K562 (cell line): ENCODE data around the gene KAZN. TPM values are rescaled to one million over a fixed set of nuclear protein-coding genes. Genes with fewer than 3 reads are reported as not detected.

Experiments used
- ATAC-seq: fragments of 200-7000 bp; cut with Tn5 transposase; 3 replicates; pipeline ENCODE4 v1.9.1; 2020; ENCODE audit warnings: moderate library complexity
- BruUV-seq: library from RNA; stranded (reverse); fragments of 400-500 nt; replicated peaks from 2 replicates; lab custom pipeline; 2021; lab: Mats Ljungman, UMichigan
- CTCF ChIA-PET: fragments of 300-600 bp; formaldehyde crosslinking; extraction: SDS; loops from one replicate; lab custom pipeline; 2021; ENCODE audit warnings: low intra/inter-chr PET ratio; lab: Yijun Ruan, JAX
- POLR2A ChIA-PET: fragments of 300-600, 350-650 bp; sonication (Branson Sonifier 250); formaldehyde crosslinking; extraction: SDS; loops from one replicate; lab custom pipeline; 2021; ENCODE audit warnings: antibody characterized with exemption, inconsistent platforms; lab: Yijun Ruan, JAX
- DNase-seq, 4 experiments: peaks; one replicate each; pipeline versions ENCODE4 v3.0.0 to v3.0.0-alpha.2; 2011 to 2018; ENCODE audit warnings: low spot score in 3 of 4, mixed read lengths in 3 of 4; ENCODE audit errors: extremely low read depth in 1 of 4
- FAIRE-seq: peaks from 2 replicates; lab custom pipeline; 2011; peaks lifted over from hg19 to GRCh38; lab: Jason Lieb, UNC
- H2AFZ ChIP-seq: 2 replicates; pipeline ENCODE4 v1.6.0; 2011; ENCODE audit warnings: low read depth, low read length, control low read depth, inconsistent platforms
- H3K27ac ChIP-seq: fragments of 200-600 bp; 3 replicates; pipeline ENCODE4 v1.8.0; 2011; ENCODE audit warnings: low read depth, mild to moderate bottlenecking, control low read depth, inconsistent platforms, low read length, moderate library complexity, mixed read lengths; ENCODE audit errors: extremely low read depth
- H3K27me3 ChIP-seq, 2 experiments: fragments of 300-600 bp in 1 of 2; 2 replicates in 1 of 2; 3 replicates in 1 of 2; pipeline versions ENCODE4 v1.6.0 to v1.8.0; 2011; ENCODE audit warnings: inconsistent platforms in 2 of 2, low read length in 2 of 2, mild to moderate bottlenecking in 1 of 2, mixed read lengths in 1 of 2, moderate library complexity in 1 of 2; ENCODE audit not compliant: control insufficient read depth in 2 of 2, insufficient read depth in 2 of 2
- H3K36me3 ChIP-seq: fragments of 300-600 bp; 3 replicates; pipeline ENCODE4 v1.8.0; 2011; ENCODE audit warnings: mild to moderate bottlenecking, low read length, inconsistent platforms; ENCODE audit not compliant: control insufficient read depth, insufficient read depth
- H3K4me1 ChIP-seq, 2 experiments: fragments of 200-600 bp in 1 of 2; replicated peaks in 1 of 2; 2 replicates in 1 of 2; 3 replicates in 1 of 2; pipeline versions ENCODE4 v1.5.1 to v1.8.0; 2011; ENCODE audit warnings: inconsistent platforms in 2 of 2, low read length in 2 of 2, mild to moderate bottlenecking in 1 of 2, mixed read lengths in 1 of 2, moderate library complexity in 1 of 2; ENCODE audit not compliant: control insufficient read depth in 2 of 2, insufficient read depth in 2 of 2
- H3K4me2 ChIP-seq: 2 replicates; pipeline ENCODE4 v1.6.1; 2011; ENCODE audit warnings: low read length, control low read depth, inconsistent platforms, mixed read lengths; ENCODE audit not compliant: insufficient read depth
- H3K4me3 ChIP-seq: fragments of 200-600 bp; sonication (generic), shearing (Covaris generic); 2 replicates; pipeline ENCODE4 v1.5.1; 2016; ENCODE audit warnings: control low read depth, inconsistent platforms
- H3K79me2 ChIP-seq: fragments of 200-600 bp; 3 replicates; pipeline ENCODE4 v1.8.0; 2011; ENCODE audit warnings: low read length, inconsistent platforms; ENCODE audit not compliant: control insufficient read depth, insufficient read depth
- H3K9ac ChIP-seq, 2 experiments: 2 replicates each; pipeline versions ENCODE4 v1.6.0 to v1.6.1; 2011; ENCODE audit warnings: low read depth in 2 of 2, low read length in 2 of 2, control low read depth in 1 of 2, inconsistent platforms in 1 of 2, mild to moderate bottlenecking in 1 of 2, mixed read lengths in 1 of 2; ENCODE audit not compliant: insufficient read depth in 1 of 2
- H3K9me1 ChIP-seq: one replicate; pipeline ENCODE4 v1.6.0; 2011; ENCODE audit warnings: inconsistent platforms, mild to moderate bottlenecking, low read length, moderate library complexity; ENCODE audit not compliant: control insufficient read depth, insufficient read depth
- H3K9me3 ChIP-seq: replicated peaks from 2 replicates; pipeline ENCODE4 v1.5.1; 2011; ENCODE audit warnings: low read depth, low read length, inconsistent platforms; ENCODE audit not compliant: control insufficient read depth, insufficient read depth
- H4K20me1 ChIP-seq: replicated peaks from 2 replicates; pipeline ENCODE4 v1.6.1; 2011; ENCODE audit warnings: low read length, inconsistent platforms, mixed read lengths; ENCODE audit not compliant: control insufficient read depth, insufficient read depth
- CBFA2T2 ChIP-seq: fragments of 450-650 bp; conservative IDR thresholded peaks from 2 replicates; pipeline ENCODE4 v1.6.1; 2017; ENCODE audit warnings: mild to moderate bottlenecking
- CBFA2T3 ChIP-seq: fragments of 450-650 bp; IDR thresholded peaks from 2 replicates; pipeline ENCODE4 v1.6.1; 2017
- CBX8 ChIP-seq: fragments of 200-600 bp; sonication (generic); IDR thresholded peaks from 2 replicates; pipeline ENCODE4 v1.6.1; 2012; ENCODE audit warnings: borderline replicate concordance, mixed run types, low read depth, mild to moderate bottlenecking, moderate library complexity, mixed read lengths, low read length, control low read depth, inconsistent platforms; ENCODE audit not compliant: poor library complexity, severe bottlenecking; ENCODE audit errors: extremely low read depth
- HMGXB4 ChIP-seq: sonication (generic); formaldehyde crosslinking; IDR thresholded peaks from 2 replicates; pipeline ENCODE4 v1.8.1; 2023; ENCODE audit warnings: mild to moderate bottlenecking, missing genetic modification reagents
- MBD1 ChIP-seq: fragments of 250-450 bp; sonication (Bioruptor Pico); IDR thresholded peaks from 2 replicates; pipeline ENCODE4 v1.8.0; 2022; ENCODE audit warnings: inconsistent platforms
- NR2C1 ChIP-seq, 2 experiments: fragments of 450-650 bp; IDR thresholded peaks; 2 replicates each; pipeline ENCODE4 v1.6.1; 2017; ENCODE audit warnings: mild to moderate bottlenecking in 2 of 2, antibody characterized with exemption in 1 of 2, inconsistent platforms in 1 of 2, missing compliant biosample characterization in 1 of 2, missing genetic modification characterization in 1 of 2
- SRSF7 ChIP-seq: fragments of 200-400 bp; formaldehyde crosslinking; optimal IDR thresholded peaks from 2 replicates; pipeline ENCODE3; 2017; ENCODE audit warnings: mild to moderate bottlenecking, low read depth, low read length
- ZNF41 ChIP-seq: fragments of 250-450 bp; sonication (Bioruptor Pico); conservative IDR thresholded peaks from 2 replicates; pipeline ENCODE4 v1.4.0; 2020; ENCODE audit warnings: mild to moderate bottlenecking
- WGBS: fragments of 100-300 bp; shearing (Covaris generic); methylation state at CpG from one replicate; pipeline ENCODE4 v1.1.6; 2016; ENCODE audit warnings: low coverage, mixed read lengths; ENCODE audit not compliant: insufficient coverage; ENCODE audit errors: missing lambda C conversion rate; 5-methylcytosine and 5-hydroxymethylcytosine counted together
- in situ Hi-C: fragments of 300-500 bp; cut with MboI; formaldehyde crosslinking; loops from 4 replicates; pipeline ENCODE4 v1.15.0; 2018; ENCODE audit warnings: inconsistent platforms, mixed read lengths
- intact Hi-C: fragments of 100-400 bp; cut with micrococcal nuclease; formaldehyde crosslinking; loops from 2 replicates; pipeline ENCODE4 v1.14.2; 2022
- polyA plus RNA-seq, 8 experiments: library from polyadenylated mRNA; depleted of rRNA in 4 of 8; stranded (reverse) in 5 of 8; unstranded in 3 of 8; fragments of >200 nt; fragmentation: Nextera tagmentation in 2 of 8; fragmentation: Illumina TruSeq in 1 of 8; extraction: Ambion mirVana in 2 of 8; extraction: Trizol in 1 of 8; gene quantifications; 2 replicates each; pipeline versions ENCODE4 v1.2.1 to v1.2.3, GENCODE V29; 2011 to 2014; ENCODE audit warnings: inconsistent platforms in 1 of 8, missing spikeins in 1 of 8
- total RNA-seq, 7 experiments: library from RNA; depleted of rRNA in 6 of 7; stranded (reverse); fragments of >200 nt in 6 of 7; fragmentation: Illumina TruSeq in 2 of 7; extraction: Trizol in 2 of 7; gene quantifications; 2 replicates each; pipeline versions ENCODE4 v1.2.1 to v1.2.3, GENCODE V29; 2011 to 2021; ENCODE audit warnings: low replicate concordance in 1 of 7

KAZN gene
- total and polyA plus RNA-seq, 9 of the 15 experiments (the other 6 are each of a cell fraction or from before 2014, with no cell fraction given): 2.1 to 21.6 (median 5.4) TPM

GRCh38 chr1:14788080-14788479, 189.6 kb downstream of the KAZN start:
- WGBS: 84% methylated on average over 7 of the region's 7 CpGs
- Histone ChIP-seq H3K27ac (no peak overlapping the region), H3K79me2 (no peaks in the 10 kb centered on the region), H3K9me1 (no peaks in the 10 kb centered on the region), H3K9me3 (peaks cover 9% of the 10 kb centered on the region), H3K4me3 (no peak overlapping the region), H3K4me1 (peaks cover 45 to 53% of the 10 kb centered on the region in 2 experiments), H4K20me1 (no peaks in the 10 kb centered on the region), H3K27me3 (no peaks in the 10 kb centered on the region), H3K36me3 (no peaks in the 10 kb centered on the region), H3K4me2 (no peak overlapping the region), H3K9ac (no peak overlapping the region), H2AFZ (no peak overlapping the region)
- no peak for TF ChIP-seq ZNF41
- TF ChIP-seq SRSF7: no peak
- ChIA-PET POLR2A (interaction anchor here (0.6 to 1.2 kb wide), 4 partner anchors 10 to 892 kb away, joined by 3 to 6 read pairs (median 3); no protein-coding TSS in a partner anchor), CTCF (no interaction called here)
- intact Hi-C loops: no loop called here
- no peak for FAIRE-seq
- BruUV-seq: no TSS peak
- no peak for DNase-seq
- ATAC-seq: no peak
- in situ Hi-C loops: loop anchor here (10.0 kb wide), 1 partner anchor 237 kb away; no protein-coding TSS in a partner anchor

- no peaks in the 10 kb centered on the region for H3K27me3 ChIP-seq
- H4K20me1 ChIP-seq: no peaks in the 10 kb centered on the region
- intact Hi-C loops: no loop called here
- no peak overlapping the region for H3K27ac ChIP-seq
- ChIA-PET CTCF (no interaction called here), POLR2A (no interaction called here)
- no peaks in the 10 kb centered on the region for H3K9me1 ChIP-seq
- in situ Hi-C loops: no loop called here
- peaks cover 29 to 31% of the 10 kb centered on the region in 2 experiments; a peak in 4 of 5 replicates for H3K4me1 ChIP-seq
- H3K9ac ChIP-seq: peak overlapping the region in 1 of 2 experiments; percentile 59; a peak in 2 of 4 replicates
- DNase-seq (no peak), FAIRE-seq (no peak), ATAC-seq (no peak)
- no peak overlapping the region for H3K4me3 ChIP-seq
- H3K79me2 ChIP-seq: no peaks in the 10 kb centered on the region
- 45% methylated on average over 7 of the region's 7 CpGs for WGBS
- peak overlapping the region; percentile 7; the same call in 1 of the 2 replicates for H2AFZ ChIP-seq
- H3K9me3 ChIP-seq: no peaks in the 10 kb centered on the region
- H3K4me2 ChIP-seq: no peak overlapping the region
- no TSS peak for BruUV-seq
- no peak for TF ChIP-seq CBX8
- no peak for TF ChIP-seq MBD1
- TF ChIP-seq HMGXB4: no peak
- 0 out of 2 replicates have a peak, but pooled peaks have one; percentile 14 for TF ChIP-seq CBFA2T2
- TF ChIP-seq NR2C1 (IDR thresholded peaks at IDR 0.05): peak; percentile 58
- peak; percentile 66 for TF ChIP-seq NR2C1 (tag; IDR thresholded peaks at IDR 0.05)
- peak; percentile 43 for TF ChIP-seq CBFA2T3
- H3K36me3 ChIP-seq: no peaks in the 10 kb centered on the region
Measured at GRCh38 chr1:14790982-14791381, 192.5 kb downstream of the KAZN start.
